ENCODE results near the gene CELF2.

- TF ChIP-seq POLR2A (IDR thresholded peaks at IDR 0.05) (no peak), CTCF (IDR thresholded peaks at IDR 0.05 in 8 of 11, conservative IDR thresholded peaks at IDR 0.05 in 3 of 11) (no peak), POLR2AphosphoS5 (IDR thresholded peaks at IDR 0.05) (no peak)
Measured at GRCh38 chr10:11003679-11004078, 14.0 kb upstream of the CELF2 start.

Data from spleen (tissue), 7 donors.